ENCODE data around the gene MSH5. TPM values are rescaled to one million over a fixed set of nuclear protein-coding genes. Genes with fewer than 3 reads are reported as not detected.

MSH5 gene
- total and polyA plus RNA-seq, 2 of the 13 experiments (the other 11 are each of a cell fraction or from before 2014, with no cell fraction given): 10.2 to 38.7 TPM

- TF ChIP-seq TSC22D2 (CRISPR knock-in tag; IDR thresholded peaks at IDR 0.05; ENCODE audit: borderline replicate concordance): no peak
- no peak for TF ChIP-seq ZBTB14 (CRISPR knock-in tag; IDR thresholded peaks at IDR 0.05)
- no peak for TF ChIP-seq ARNTL (CRISPR knock-in tag; IDR thresholded peaks at IDR 0.05)
- no peak for TF ChIP-seq ZNF510 (CRISPR knock-in tag; IDR thresholded peaks at IDR 0.05; ENCODE audit: low read depth)
- no peak for TF ChIP-seq POLR2G (IDR thresholded peaks at IDR 0.05; ENCODE audit: low read depth, low read length)
- TF ChIP-seq, protein P1, sequence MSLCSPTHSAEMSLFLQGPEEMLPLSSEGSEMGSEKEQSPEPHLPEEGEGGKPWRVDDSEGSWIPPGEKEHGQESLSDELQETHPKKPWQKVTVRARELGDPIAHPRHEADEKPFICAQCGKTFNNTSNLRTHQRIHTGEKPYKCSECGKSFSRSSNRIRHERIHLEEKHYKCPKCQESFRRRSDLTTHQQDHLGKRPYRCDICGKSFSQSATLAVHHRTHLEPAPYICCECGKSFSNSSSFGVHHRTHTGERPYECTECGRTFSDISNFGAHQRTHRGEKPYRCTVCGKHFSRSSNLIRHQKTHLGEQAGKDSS (CRISPR knock-in tag; IDR thresholded peaks at IDR 0.05; ENCODE audit: borderline replicate concordance, low read depth): no peak
- TF ChIP-seq NFKB2 (CRISPR knock-in tag; IDR thresholded peaks at IDR 0.05; ENCODE audit: borderline replicate concordance): no peak; the same call in 1 of the 2 replicates
- no peak for TF ChIP-seq ZBTB34 (CRISPR knock-in tag; IDR thresholded peaks at IDR 0.05)
- TF ChIP-seq ZNF564 (CRISPR knock-in tag; IDR thresholded peaks at IDR 0.05): no peak
- TF ChIP-seq, protein P2, sequence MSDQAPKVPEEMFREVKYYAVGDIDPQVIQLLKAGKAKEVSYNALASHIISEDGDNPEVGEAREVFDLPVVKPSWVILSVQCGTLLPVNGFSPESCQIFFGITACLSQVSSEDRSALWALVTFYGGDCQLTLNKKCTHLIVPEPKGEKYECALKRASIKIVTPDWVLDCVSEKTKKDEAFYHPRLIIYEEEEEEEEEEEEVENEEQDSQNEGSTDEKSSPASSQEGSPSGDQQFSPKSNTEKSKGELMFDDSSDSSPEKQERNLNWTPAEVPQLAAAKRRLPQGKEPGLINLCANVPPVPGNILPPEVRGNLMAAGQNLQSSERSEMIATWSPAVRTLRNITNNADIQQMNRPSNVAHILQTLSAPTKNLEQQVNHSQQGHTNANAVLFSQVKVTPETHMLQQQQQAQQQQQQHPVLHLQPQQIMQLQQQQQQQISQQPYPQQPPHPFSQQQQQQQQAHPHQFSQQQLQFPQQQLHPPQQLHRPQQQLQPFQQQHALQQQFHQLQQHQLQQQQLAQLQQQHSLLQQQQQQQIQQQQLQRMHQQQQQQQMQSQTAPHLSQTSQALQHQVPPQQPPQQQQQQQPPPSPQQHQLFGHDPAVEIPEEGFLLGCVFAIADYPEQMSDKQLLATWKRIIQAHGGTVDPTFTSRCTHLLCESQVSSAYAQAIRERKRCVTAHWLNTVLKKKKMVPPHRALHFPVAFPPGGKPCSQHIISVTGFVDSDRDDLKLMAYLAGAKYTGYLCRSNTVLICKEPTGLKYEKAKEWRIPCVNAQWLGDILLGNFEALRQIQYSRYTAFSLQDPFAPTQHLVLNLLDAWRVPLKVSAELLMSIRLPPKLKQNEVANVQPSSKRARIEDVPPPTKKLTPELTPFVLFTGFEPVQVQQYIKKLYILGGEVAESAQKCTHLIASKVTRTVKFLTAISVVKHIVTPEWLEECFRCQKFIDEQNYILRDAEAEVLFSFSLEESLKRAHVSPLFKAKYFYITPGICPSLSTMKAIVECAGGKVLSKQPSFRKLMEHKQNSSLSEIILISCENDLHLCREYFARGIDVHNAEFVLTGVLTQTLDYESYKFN (CRISPR knock-in tag; conservative IDR thresholded peaks at IDR 0.05): no peak
- TF ChIP-seq NFAT5 (CRISPR knock-in tag; IDR thresholded peaks at IDR 0.05): no peak
- no peak for TF ChIP-seq IRX3 (CRISPR knock-in tag; IDR thresholded peaks at IDR 0.05; ENCODE audit: borderline replicate concordance, low read depth)
- no peak for TF ChIP-seq ZSCAN22 (CRISPR knock-in tag; IDR thresholded peaks at IDR 0.05)
- TF ChIP-seq ZFP37 (CRISPR knock-in tag; IDR thresholded peaks at IDR 0.05; ENCODE audit: borderline replicate concordance): no peak
These were observed 30.0 kb downstream of the MSH5 start (continued) for GRCh38 chr6:31769684-31770371.

Data from HepG2 (cell line).